HUES48 (cell line): Measurements from ENCODE around the gene PRKAR2B.

Experiments
- H3K27ac ChIP-seq: one replicate; pipeline ENCODE4 v1.7.0; 2013; ENCODE audit warnings: low read depth, low read length, inconsistent platforms
- H3K27me3 ChIP-seq: 2 replicates; pipeline ENCODE4 v1.6.1; 2013; ENCODE audit warnings: mild to moderate bottlenecking, low read length; ENCODE audit not compliant: control insufficient read depth, insufficient read depth
- H3K36me3 ChIP-seq: 2 replicates; pipeline ENCODE4 v1.6.1; 2013; ENCODE audit warnings: low read length; ENCODE audit not compliant: control insufficient read depth, insufficient read depth
- H3K4me1 ChIP-seq: 2 replicates; pipeline ENCODE4 v1.6.1; 2013; ENCODE audit warnings: mild to moderate bottlenecking, low read length; ENCODE audit not compliant: control insufficient read depth, insufficient read depth
- H3K4me3 ChIP-seq: 2 replicates; pipeline ENCODE4 v1.5.1; 2013; ENCODE audit warnings: mild to moderate bottlenecking, low read depth, low read length
- H3K9ac ChIP-seq: 2 replicates; pipeline ENCODE4 v1.6.1; 2013; ENCODE audit warnings: mild to moderate bottlenecking, low read depth, low read length, moderate library complexity
- H3K9me3 ChIP-seq: 2 replicates; pipeline ENCODE4 v1.6.1; 2013; ENCODE audit warnings: low read length; ENCODE audit not compliant: control insufficient read depth, insufficient read depth

The PRKAR2B gene

GRCh38 chr7:107027208-107027607 is 17.3 kb upstream of the PRKAR2B start:
- Histone ChIP-seq H3K4me1 (no peaks in the 10 kb centered on the region), H3K9me3 (no peaks in the 10 kb centered on the region), H3K27me3 (no peaks in the 10 kb centered on the region), H3K36me3 (no peaks in the 10 kb centered on the region), H3K4me3 (no peak overlapping the region), H3K27ac (no peak overlapping the region), H3K9ac (no peak overlapping the region)

- Histone ChIP-seq H3K27me3 (no peaks in the 10 kb centered on the region), H3K36me3 (no peaks in the 10 kb centered on the region), H3K27ac (no peak overlapping the region), H3K9me3 (no peaks in the 10 kb centered on the region), H3K4me3 (no peak overlapping the region), H3K4me1 (no peaks in the 10 kb centered on the region), H3K9ac (no peak overlapping the region)
These were observed 15.3 kb upstream of the PRKAR2B start for GRCh38 chr7:107029061-107029763.

DNA sequence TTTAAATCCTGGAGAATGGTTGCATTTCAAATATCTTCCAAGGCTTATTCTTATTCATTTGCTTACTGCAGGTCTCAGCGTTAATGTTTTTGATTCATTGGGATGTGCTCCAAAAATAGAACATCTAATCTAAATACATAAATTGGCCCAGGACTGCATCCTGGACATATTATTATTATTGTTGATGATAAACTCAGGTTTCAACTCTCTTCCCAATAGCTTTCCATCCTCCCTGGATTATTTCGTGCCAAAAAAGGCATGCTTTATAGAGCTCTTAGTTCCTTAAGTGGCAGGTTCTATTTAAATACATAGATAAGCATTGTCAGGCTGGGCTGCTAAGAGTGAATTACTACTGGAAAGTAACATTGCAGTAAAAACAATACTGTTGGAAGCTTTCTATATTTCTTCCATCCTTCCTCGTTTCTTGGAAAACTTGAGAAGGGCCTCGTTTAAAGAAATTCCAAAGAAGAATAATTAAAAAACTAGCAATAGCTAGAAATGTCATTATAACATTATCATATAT is 14.7 kb upstream of the PRKAR2B start:
- Histone ChIP-seq H3K9ac (no peak overlapping the region), H3K27ac (no peak overlapping the region), H3K36me3 (no peaks in the 10 kb centered on the region), H3K9me3 (no peaks in the 10 kb centered on the region), H3K27me3 (no peaks in the 10 kb centered on the region), H3K4me1 (no peaks in the 10 kb centered on the region), H3K4me3 (no peak overlapping the region)

- H3K9me3 ChIP-seq, result no peaks in the 10 kb centered on the region
- H3K27me3 ChIP-seq, result no peaks in the 10 kb centered on the region
- no peak overlapping the region for H3K4me3 ChIP-seq
- no peak overlapping the region for H3K9ac ChIP-seq
- H3K4me1 ChIP-seq, result no peaks in the 10 kb centered on the region
- no peaks in the 10 kb centered on the region for H3K36me3 ChIP-seq
- H3K27ac ChIP-seq, result no peak overlapping the region
These were observed 12.5 kb upstream of the PRKAR2B start for GRCh38 chr7:107032050-107032449.

GRCh38 chr7:107032720-107033438 is 11.6 kb upstream of the PRKAR2B start:
- Histone ChIP-seq H3K4me1 (no peaks in the 10 kb centered on the region), H3K9ac (no peak overlapping the region), H3K36me3 (no peaks in the 10 kb centered on the region), H3K27ac (no peak overlapping the region), H3K27me3 (no peaks in the 10 kb centered on the region), H3K4me3 (no peak overlapping the region), H3K9me3 (no peaks in the 10 kb centered on the region)

DNA sequence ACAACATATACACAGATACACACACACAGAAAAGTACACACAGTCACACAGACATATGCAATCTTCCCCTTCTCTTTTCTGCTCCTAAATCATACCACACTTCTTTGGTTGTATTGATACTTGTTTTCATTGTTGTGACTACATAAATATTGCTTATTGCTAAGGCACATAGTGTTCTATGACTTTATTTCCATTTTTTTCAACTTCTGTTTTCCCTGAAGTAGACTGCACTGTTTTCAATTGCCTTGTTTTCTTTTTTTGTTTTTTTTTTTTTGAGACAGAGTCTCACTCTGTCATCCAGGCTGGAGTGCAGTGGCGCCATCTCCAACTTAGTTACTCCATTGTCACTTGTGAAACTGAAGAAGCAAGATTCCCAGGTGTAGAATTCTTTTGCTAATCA is 10.0 kb upstream of the PRKAR2B start:
- no peaks in the 10 kb centered on the region for H3K4me1 ChIP-seq
- H3K36me3 ChIP-seq, result no peaks in the 10 kb centered on the region
- no peaks in the 10 kb centered on the region for H3K27me3 ChIP-seq
- no peak overlapping the region for H3K9ac ChIP-seq
- H3K4me3 ChIP-seq, result no peak overlapping the region
- H3K9me3 ChIP-seq, result no peaks in the 10 kb centered on the region
- H3K27ac ChIP-seq, result no peak overlapping the region

DNA sequence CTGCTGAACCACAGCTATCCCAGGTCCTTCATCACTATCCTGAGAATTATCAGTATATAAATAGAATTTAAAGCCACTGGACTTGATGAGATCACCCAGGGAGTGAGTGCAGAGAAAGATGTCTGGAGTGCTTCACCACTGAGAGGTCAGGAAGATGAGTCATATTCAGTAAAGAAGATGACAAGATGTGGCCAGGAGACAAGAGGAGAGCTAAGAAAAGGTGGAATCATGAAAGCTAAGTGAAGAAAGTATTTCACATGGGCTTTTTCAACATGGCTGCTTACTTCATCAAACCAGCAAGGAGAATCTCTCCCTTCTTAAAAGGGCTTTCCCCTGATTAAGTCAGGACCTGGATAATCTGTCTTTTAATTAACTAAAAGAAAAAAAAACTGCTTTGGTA is 9.1 kb upstream of the PRKAR2B start:
- H3K9me3 ChIP-seq, result no peaks in the 10 kb centered on the region
- no peak overlapping the region for H3K27ac ChIP-seq
- no peak overlapping the region for H3K9ac ChIP-seq
- H3K4me1 ChIP-seq, result no peaks in the 10 kb centered on the region
- no peak overlapping the region for H3K4me3 ChIP-seq
- no peaks in the 10 kb centered on the region for H3K27me3 ChIP-seq
- H3K36me3 ChIP-seq, result no peaks in the 10 kb centered on the region

DNA sequence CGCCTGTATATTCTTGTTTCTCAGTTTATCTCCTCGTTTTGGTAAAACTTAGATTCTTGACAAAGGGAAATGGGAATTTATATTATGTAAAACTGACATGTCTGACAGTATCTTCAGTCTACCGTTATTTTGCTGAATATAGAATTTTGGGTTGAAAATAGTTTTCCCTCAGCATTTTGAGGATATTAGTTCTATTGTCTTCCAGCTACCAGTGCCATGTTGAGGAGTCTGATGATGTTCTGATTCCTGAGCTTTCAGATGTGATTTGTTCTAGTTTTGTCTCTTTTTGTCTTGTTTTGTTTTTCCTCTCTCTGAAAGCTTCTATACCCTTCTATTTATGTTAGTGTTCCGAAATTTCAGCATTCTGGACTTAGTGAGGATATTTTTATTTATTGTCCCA is 8.0 kb upstream of the PRKAR2B start:
- no peaks in the 10 kb centered on the region for H3K9me3 ChIP-seq
- no peak overlapping the region for H3K27ac ChIP-seq
- H3K4me1 ChIP-seq, result no peaks in the 10 kb centered on the region
- no peaks in the 10 kb centered on the region for H3K27me3 ChIP-seq
- H3K9ac ChIP-seq, result no peak overlapping the region
- no peak overlapping the region for H3K4me3 ChIP-seq
- no peaks in the 10 kb centered on the region for H3K36me3 ChIP-seq

DNA sequence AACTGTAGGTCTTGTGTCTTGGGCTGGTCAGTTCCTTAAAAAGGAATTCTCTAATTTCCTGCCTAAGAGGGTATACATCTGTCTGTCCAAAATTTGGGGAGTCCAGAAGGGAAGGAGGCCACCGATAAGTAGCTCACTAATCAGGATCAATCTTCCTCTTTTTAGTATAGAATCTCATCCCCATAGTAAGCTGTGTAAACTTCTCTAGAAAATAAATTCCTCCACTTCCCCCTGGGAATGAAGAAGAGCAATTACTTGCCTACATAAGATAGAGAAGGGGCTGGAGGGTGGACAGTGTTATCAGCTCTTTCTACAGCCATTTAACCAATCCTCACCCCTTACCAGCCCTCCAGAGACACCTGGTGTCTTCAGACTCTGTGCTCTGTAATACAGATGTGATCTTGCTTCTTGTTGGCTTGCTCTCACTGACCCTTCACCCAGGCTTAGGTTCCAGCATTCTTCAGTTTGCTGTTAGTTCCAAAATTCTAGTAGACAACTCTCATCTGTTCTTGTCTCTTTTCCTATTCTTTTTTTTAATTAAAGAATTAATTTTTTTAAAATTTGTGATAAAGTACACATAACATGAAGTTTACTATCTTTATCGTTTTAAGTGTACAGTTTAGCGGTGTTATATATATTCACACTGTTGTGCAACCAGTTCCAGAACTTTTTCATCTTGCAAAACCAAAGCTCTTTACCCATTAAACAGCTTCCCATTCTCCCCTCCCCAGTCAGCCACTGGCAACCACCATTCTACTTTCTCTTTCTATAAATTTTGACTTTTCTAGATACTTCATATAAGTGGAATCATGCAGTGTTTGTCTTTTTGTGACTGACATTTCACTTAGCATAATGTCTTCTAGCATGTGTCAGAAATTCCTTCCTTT is 6.5 kb upstream of the PRKAR2B start:
- H3K4me3 ChIP-seq, result no peak overlapping the region
- H3K9ac ChIP-seq, result no peak overlapping the region
- no peaks in the 10 kb centered on the region for H3K36me3 ChIP-seq
- no peaks in the 10 kb centered on the region for H3K27me3 ChIP-seq
- no peak overlapping the region for H3K27ac ChIP-seq
- H3K9me3 ChIP-seq, result no peaks in the 10 kb centered on the region
- no peaks in the 10 kb centered on the region for H3K4me1 ChIP-seq

DNA sequence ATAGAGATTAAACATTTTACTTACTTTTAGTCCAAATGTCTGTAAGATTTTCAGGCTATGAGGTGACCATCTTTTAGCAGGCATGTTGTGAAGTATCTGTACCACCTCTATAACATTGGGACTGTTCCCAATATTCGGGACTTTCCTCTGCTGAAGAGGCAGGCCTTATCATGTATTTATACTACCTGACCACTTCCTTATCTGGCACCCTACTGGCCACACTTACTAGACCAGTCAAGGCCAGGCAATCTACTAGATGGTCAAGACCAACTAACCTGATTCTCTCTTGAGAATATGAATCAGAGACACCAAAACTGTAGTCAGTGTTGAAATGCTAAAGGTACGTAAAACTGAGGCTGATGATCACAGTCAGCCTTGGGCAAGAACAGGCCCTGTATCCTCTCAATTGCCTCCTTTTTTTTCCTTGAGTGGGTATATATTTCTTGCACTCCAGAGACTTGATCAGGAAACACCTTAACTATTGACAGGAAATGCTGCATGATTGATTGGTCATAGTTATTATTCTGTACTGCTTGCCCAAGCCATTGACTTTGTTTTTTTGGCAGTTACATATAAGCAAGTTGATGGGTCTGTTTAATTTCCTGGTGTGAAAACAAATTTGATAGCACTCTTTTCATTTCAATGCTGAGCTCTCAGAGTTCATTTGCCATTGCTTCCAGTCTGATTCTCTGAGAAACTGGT is 5.2 kb upstream of the PRKAR2B start:
- Histone ChIP-seq H3K4me1 (peaks cover 9% of the 10 kb centered on the region; the same call in 1 of the 2 replicates), H3K4me3 (no peak overlapping the region), H3K27me3 (no peaks in the 10 kb centered on the region), H3K27ac (no peak overlapping the region), H3K36me3 (no peaks in the 10 kb centered on the region), H3K9ac (no peak overlapping the region), H3K9me3 (no peaks in the 10 kb centered on the region)
